Body of pancreas (tissue), 4 donors: ENCODE results near the gene CSNK1E. TPM values are rescaled to one million over a fixed set of nuclear protein-coding genes. Genes with fewer than 3 reads are reported as not detected.

Experiments used
- ATAC-seq: fragments of 150-250 bp; one replicate; pipeline ENCODE4 v1.9.1; 2016
- DNase-seq, 4 donors: peaks; one replicate each; pipeline ENCODE4 v3.0.0-alpha.2; 2019
- H3K27ac ChIP-seq, 4 donors: fragments of 200-600 bp; sonication (generic); 1 replicate in 3 of 4; 2 replicates in 1 of 4; pipeline versions ENCODE4 v1.5.1 to v1.6.1; 2016 to 2019; ENCODE audit warnings: mild to moderate bottlenecking in 1 of 4, mixed read lengths in 1 of 4, moderate library complexity in 1 of 4
- H3K27me3 ChIP-seq, 2 donors: fragments of 200-600 bp; sonication (generic); one replicate each; pipeline ENCODE4 v1.6.0; 2016; ENCODE audit warnings: mild to moderate bottlenecking in 1 of 2
- H3K36me3 ChIP-seq, 2 donors: fragments of 200-600 bp; sonication (generic); replicated peaks in 1 of 2; 2 replicates each; pipeline ENCODE4 v1.5.1; 2016; ENCODE audit warnings: low read depth in 2 of 2; ENCODE audit not compliant: insufficient read depth in 1 of 2
- H3K4me1 ChIP-seq: fragments of 200-600 bp; sonication (generic); one replicate; pipeline ENCODE4 v1.6.0; 2016
- H3K4me3 ChIP-seq, 2 donors: fragments of 200-600 bp; sonication (generic); 1 replicate in 1 of 2; 2 replicates in 1 of 2; pipeline ENCODE4 v1.5.1; 2016 to 2019
- H3K9me3 ChIP-seq, 3 donors: fragments of 200-600 bp; sonication (generic); 1 replicate in 2 of 3; 2 replicates in 1 of 3; pipeline ENCODE4 v1.5.1; 2016
- CTCF ChIP-seq, 7 experiments: fragments of 450-650 bp in 4 of 7; fragments of 200-600 bp in 3 of 7; sonication (generic) in 3 of 7; IDR thresholded peaks; one replicate each; pipeline ENCODE4 v1.5.1; 2016 to 2019; ENCODE audit warnings: antibody characterized with exemption in 7 of 7
- POLR2A ChIP-seq, 3 donors: fragments of 450-650 bp; IDR thresholded peaks; one replicate each; pipeline ENCODE4 v1.6.1; 2016; ENCODE audit warnings: antibody characterized with exemption in 3 of 3, mild to moderate bottlenecking in 2 of 3
- WGBS, 2 donors: methylation state at CpG; one replicate each; pipeline ENCODE4 v1.1.5; 2017; 5-methylcytosine and 5-hydroxymethylcytosine counted together
- intact Hi-C: fragments of 100-400 bp; cut with DNase I; formaldehyde crosslinking; loops from one replicate; pipeline ENCODE4 v1.15.1; 2023
- total RNA-seq, 2 donors: library from RNA; depleted of rRNA; stranded (reverse); fragments of >200 nt; gene quantifications; one replicate each; pipeline ENCODE4 v1.1.0, GENCODE V29; 2016

The CSNK1E gene
- total RNA-seq, 2 donors from 2014 or later = 63.3 to 172 TPM

GRCh38 chr22:38250643-38251340, 66.4 kb downstream of the CSNK1E start:
- Histone ChIP-seq H3K9me3 (no peaks in the 10 kb centered on the region), H3K36me3 (peaks cover 5 to 13% of the 10 kb centered on the region in 2 donors), H3K4me1 (no peaks in the 10 kb centered on the region), H3K27me3 (no peaks in the 10 kb centered on the region), H3K4me3 (no peak overlapping the region), H3K27ac (no peak overlapping the region)
- no peak for DNase-seq
- no peak for ATAC-seq
- WGBS, 2 donors = 83 to 90% methylated on average over 9 to 13 of the region's 13 CpGs
- intact Hi-C loops = no loop called here
- no peak for TF ChIP-seq CTCF (IDR thresholded peaks at IDR 0.05)
- no peak for TF ChIP-seq POLR2A (IDR thresholded peaks at IDR 0.05)

GRCh38 chr22:38249803-38250642, 67.2 kb downstream of the CSNK1E start:
- DNase-seq (no peak), ATAC-seq (no peak)
- H3K27me3 ChIP-seq = no peaks in the 10 kb centered on the region
- TF ChIP-seq CTCF (IDR thresholded peaks at IDR 0.05) = no peak
- no peaks in the 10 kb centered on the region for H3K9me3 ChIP-seq
- H3K27ac ChIP-seq = no peak overlapping the region
- H3K36me3 ChIP-seq = peaks cover 5 to 15% of the 10 kb centered on the region in 2 donors
- no peak overlapping the region for H3K4me3 ChIP-seq
- no peaks in the 10 kb centered on the region for H3K4me1 ChIP-seq
- WGBS, 2 donors = 88 to 94% methylated on average over 24 to 25 of the region's 25 CpGs
- intact Hi-C loops = no loop called here

- Histone ChIP-seq H3K27ac (no peak overlapping the region), H3K4me1 (no peaks in the 10 kb centered on the region), H3K4me3 (no peak overlapping the region), H3K36me3 (peaks cover 5 to 18% of the 10 kb centered on the region in 2 donors), H3K9me3 (no peaks in the 10 kb centered on the region), H3K27me3 (no peaks in the 10 kb centered on the region)
- no peak for ATAC-seq
- WGBS, 2 donors = 93 to 98% methylated on average over 3 of the region's 3 CpGs
- intact Hi-C loops = no loop called here
- DNase-seq = no peak
- TF ChIP-seq POLR2A (IDR thresholded peaks at IDR 0.05) = no peak
- no peak for TF ChIP-seq CTCF (IDR thresholded peaks at IDR 0.05)
Measured at GRCh38 chr22:38249301-38249700, 67.9 kb downstream of the CSNK1E start.

- H3K9me3 ChIP-seq = no peaks in the 10 kb centered on the region
- intact Hi-C loops = no loop called here
Measured at GRCh38 chr22:38248280-38248679, 69.0 kb downstream of the CSNK1E start.

More at GRCh38 chr22:38248280-38248679, 69.0 kb downstream of the CSNK1E start:
- no peaks in the 10 kb centered on the region for H3K27me3 ChIP-seq
- no peaks in the 10 kb centered on the region for H3K4me1 ChIP-seq
- H3K4me3 ChIP-seq = no peak overlapping the region
- ATAC-seq = no peak
- no peak overlapping the region for H3K27ac ChIP-seq
- H3K36me3 ChIP-seq = peaks cover 5 to 20% of the 10 kb centered on the region in 2 donors
- DNase-seq = no peak
- no peak for TF ChIP-seq POLR2A (IDR thresholded peaks at IDR 0.05)
- TF ChIP-seq CTCF (IDR thresholded peaks at IDR 0.05) = no peak
- 93 to 99% methylated on average over 6 of the region's 6 CpGs for WGBS, 2 donors
